Esophagus (tissue), 2 donors: ENCODE results near the gene KCNG3. TPM values are rescaled to one million over a fixed set of nuclear protein-coding genes. Genes with fewer than 3 reads are reported as not detected.
A peak's percentile ranks its signal among the peaks of the same experiment; 100 is the strongest.

Source experiments
- H3K27ac ChIP-seq, 2 donors: one replicate each; pipeline ENCODE4 v1.5.1; 2013; ENCODE audit warnings: low read depth in 2 of 2, mild to moderate bottlenecking in 2 of 2, inconsistent platforms in 1 of 2, low read length in 1 of 2, moderate library complexity in 1 of 2
- H3K27me3 ChIP-seq, 2 donors: one replicate each; pipeline ENCODE4 v1.6.1; 2013; ENCODE audit warnings: low read length in 2 of 2, control low read depth in 1 of 2, mild to moderate bottlenecking in 1 of 2; ENCODE audit not compliant: insufficient read depth in 2 of 2, control insufficient read depth in 1 of 2
- H3K36me3 ChIP-seq, 2 donors: one replicate each; pipeline ENCODE4 v1.6.1; 2013; ENCODE audit warnings: low read length in 1 of 2; ENCODE audit not compliant: control insufficient read depth in 2 of 2, insufficient read depth in 2 of 2
- H3K4me1 ChIP-seq, 2 donors: one replicate each; pipeline ENCODE4 v1.6.1; 2013; ENCODE audit warnings: low read length in 1 of 2; ENCODE audit not compliant: control insufficient read depth in 2 of 2, insufficient read depth in 2 of 2
- H3K4me3 ChIP-seq, 2 donors: one replicate each; pipeline ENCODE4 v1.5.1; 2013; ENCODE audit warnings: low read length in 2 of 2, mild to moderate bottlenecking in 2 of 2, low read depth in 1 of 2, moderate library complexity in 1 of 2
- H3K9me3 ChIP-seq, 2 donors: one replicate each; pipeline ENCODE4 v1.6.1; 2013; ENCODE audit warnings: mild to moderate bottlenecking in 2 of 2, low read depth in 1 of 2, low read length in 1 of 2, moderate library complexity in 1 of 2; ENCODE audit not compliant: control insufficient read depth in 2 of 2, insufficient read depth in 1 of 2
- WGBS, 2 donors: extraction: QIAGEN DNeasy Blood & Tissue Kit; methylation state at CpG; one replicate each; pipeline ENCODE4 v1.1.7; 2013; 5-methylcytosine and 5-hydroxymethylcytosine counted together
- polyA plus RNA-seq, 2 donors: library from polyadenylated mRNA; stranded (reverse); fragments of 200-250 nt; gene quantifications; one replicate each; pipeline ENCODE4 v1.2.3, GENCODE V29; 2013
- donor health status: healthy with polysubstance abuse.
- donor health status: Bipolar disorder and iron deficiency.

The KCNG3 gene
- under 1 TPM; 0.02 to 0.04 TPM for polyA plus RNA-seq

GRCh38 chr2:42493468-42494354, at the start of gene KCNG3:
KCNG3 (minus strand) TSS chr2:42493982; CDS start chr2:42493501, 481 bp downstream.
- H3K9me3 ChIP-seq = peaks cover 0 to 10% of the 10 kb centered on the region in 2 donors

GRCh38 chr2:42542871-42543270, 49.1 kb upstream of the KCNG3 start:
- Histone ChIP-seq H3K9me3 (no peaks in the 10 kb centered on the region), H3K4me1 (no peaks in the 10 kb centered on the region), H3K4me3 (no peak overlapping the region), H3K27me3 (no peaks in the 10 kb centered on the region), H3K36me3 (no peaks in the 10 kb centered on the region), H3K27ac (no peak overlapping the region)
- whole genome bisulfite sequencing, 2 donors = 86 to 89% methylated on average over 4 of the region's 4 CpGs

More at GRCh38 chr2:42493468-42494354, at the start of gene KCNG3:
- Histone ChIP-seq H3K4me1 (peaks cover 4 to 5% of the 10 kb centered on the region in 2 donors), H3K36me3 (no peaks in the 10 kb centered on the region), H3K4me3 (peak within 1 kb of the TSS; percentile 50 to 56), H3K27me3 (peaks cover 0 to 11% of the 10 kb centered on the region in 2 donors), H3K27ac (peak within 1 kb of the TSS in 1 of 2 donors; percentile 4)
- WGBS, 2 donors = 1 to 3% methylated on average over 52 to 123 of the region's 123 CpGs

- no peaks in the 10 kb centered on the region for H3K36me3 ChIP-seq
- no peak overlapping the region for H3K4me3 ChIP-seq
- no peaks in the 10 kb centered on the region for H3K9me3 ChIP-seq
- 94 to 95% methylated on average over 3 of the region's 3 CpGs for WGBS, 2 donors
- no peak overlapping the region for H3K27ac ChIP-seq
- H3K4me1 ChIP-seq = no peaks in the 10 kb centered on the region
- no peaks in the 10 kb centered on the region for H3K27me3 ChIP-seq
Observed at GRCh38 chr2:42537493-42537892, 43.7 kb upstream of the KCNG3 start.

DNA sequence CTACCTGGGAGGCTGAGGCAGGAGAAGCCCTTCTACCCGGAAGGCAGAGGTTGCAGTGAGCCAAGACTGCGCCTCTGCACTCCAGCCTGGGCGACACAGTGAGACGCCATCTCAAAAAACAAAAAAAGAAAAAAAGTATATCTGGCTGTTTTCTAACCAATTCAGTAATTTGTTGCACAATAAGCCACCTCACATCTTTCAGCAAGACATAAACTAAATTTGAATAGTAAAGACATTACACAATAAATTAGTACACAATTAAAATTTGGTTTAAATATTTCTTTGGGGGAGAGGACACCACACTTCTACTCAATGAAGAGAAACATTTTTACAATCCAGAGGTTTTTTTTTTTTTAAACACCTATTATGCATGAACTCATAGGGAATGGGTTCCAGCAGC, 38.6 kb upstream of the KCNG3 start:
- Histone ChIP-seq H3K9me3 (no peaks in the 10 kb centered on the region), H3K4me3 (no peak overlapping the region), H3K27me3 (no peaks in the 10 kb centered on the region), H3K27ac (no peak overlapping the region), H3K4me1 (no peaks in the 10 kb centered on the region), H3K36me3 (no peaks in the 10 kb centered on the region)
- 92 to 94% methylated on average over 4 of the region's 4 CpGs for WGBS, 2 donors

GRCh38 chr2:42523341-42523740, 29.6 kb upstream of the KCNG3 start:
- H3K9me3 ChIP-seq = no peaks in the 10 kb centered on the region
- no peaks in the 10 kb centered on the region for H3K4me1 ChIP-seq
- no peak overlapping the region for H3K4me3 ChIP-seq
- 75 to 76% methylated on average over 13 of the region's 13 CpGs for WGBS, 2 donors
- no peak overlapping the region for H3K27ac ChIP-seq
- H3K27me3 ChIP-seq = no peaks in the 10 kb centered on the region
- H3K36me3 ChIP-seq = no peaks in the 10 kb centered on the region

GRCh38 chr2:42522035-42522434, 28.3 kb upstream of the KCNG3 start:
- Histone ChIP-seq H3K27ac (no peak overlapping the region), H3K4me1 (no peaks in the 10 kb centered on the region), H3K4me3 (no peak overlapping the region), H3K27me3 (no peaks in the 10 kb centered on the region), H3K9me3 (no peaks in the 10 kb centered on the region), H3K36me3 (no peaks in the 10 kb centered on the region)
- WGBS, 2 donors = 65 to 85% methylated on average over 2 of the region's 2 CpGs

- H3K36me3 ChIP-seq = no peaks in the 10 kb centered on the region
- H3K4me3 ChIP-seq = no peak overlapping the region
- WGBS, 2 donors = 80 to 88% methylated on average over 8 of the region's 8 CpGs
- no peaks in the 10 kb centered on the region for H3K9me3 ChIP-seq
- no peaks in the 10 kb centered on the region for H3K4me1 ChIP-seq
- no peaks in the 10 kb centered on the region for H3K27me3 ChIP-seq
- no peak overlapping the region for H3K27ac ChIP-seq
Observed at GRCh38 chr2:42519624-42520023, 25.8 kb upstream of the KCNG3 start.

DNA sequence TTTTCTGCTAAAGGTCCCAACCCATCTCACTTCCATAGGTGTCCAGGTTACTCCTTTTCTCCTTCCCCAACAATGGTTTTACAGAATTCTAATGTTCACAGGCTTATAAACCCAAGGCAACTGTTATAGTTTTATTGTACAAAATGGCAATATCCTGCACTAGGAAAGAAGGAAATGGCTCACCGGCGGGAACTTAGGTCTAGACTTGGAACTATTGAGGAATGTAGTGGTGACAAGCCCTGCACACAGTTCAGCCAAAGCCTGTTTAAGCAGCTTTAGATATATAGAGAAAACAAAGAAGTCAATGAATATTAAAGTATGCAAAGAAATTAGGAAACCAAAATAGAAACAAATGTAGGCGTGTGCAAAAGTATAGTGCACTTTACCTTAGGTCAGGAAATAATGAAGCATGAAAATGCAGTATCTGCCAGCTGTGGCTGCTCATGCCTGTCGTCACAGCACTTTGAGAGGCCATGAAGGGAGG, 22.7 kb upstream of the KCNG3 start:
- Histone ChIP-seq H3K9me3 (no peaks in the 10 kb centered on the region), H3K27ac (no peak overlapping the region), H3K4me3 (no peak overlapping the region), H3K4me1 (no peaks in the 10 kb centered on the region), H3K36me3 (no peaks in the 10 kb centered on the region), H3K27me3 (no peaks in the 10 kb centered on the region)
- WGBS, 2 donors = 89 to 94% methylated on average over 4 of the region's 4 CpGs

DNA sequence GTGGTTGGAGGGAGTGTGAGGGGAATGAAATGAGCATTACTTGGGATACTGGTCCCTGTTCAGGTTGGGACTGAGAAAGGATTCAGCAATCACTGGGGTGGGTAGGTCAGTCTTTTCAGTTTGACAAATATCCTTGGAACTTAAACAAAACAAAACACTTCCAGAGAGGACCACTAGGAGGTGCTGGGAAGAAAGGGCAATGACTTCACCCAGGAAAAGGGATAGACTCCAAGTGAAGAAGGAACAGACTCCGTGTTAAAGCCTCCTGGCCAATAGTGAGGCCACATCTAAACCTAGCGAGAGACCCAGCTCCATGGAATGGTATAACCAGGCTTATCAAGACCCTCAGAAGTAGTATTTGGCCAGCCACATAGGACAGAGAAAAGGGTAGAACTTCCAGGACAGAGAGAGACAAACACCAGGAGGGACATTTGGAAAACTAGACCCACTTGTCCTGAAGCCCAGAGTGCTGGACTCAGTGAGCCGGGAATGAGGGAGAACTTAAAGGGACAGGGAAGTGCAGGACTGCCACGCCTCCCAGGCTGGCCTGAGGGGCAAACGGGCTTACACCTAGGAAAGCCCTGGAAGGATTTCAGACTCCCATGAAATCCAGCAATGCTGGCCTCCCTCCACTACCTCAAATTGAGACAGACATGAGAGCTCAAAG, 19.6 kb upstream of the KCNG3 start:
- no peaks in the 10 kb centered on the region for H3K9me3 ChIP-seq
- no peaks in the 10 kb centered on the region for H3K36me3 ChIP-seq
- H3K4me1 ChIP-seq = no peaks in the 10 kb centered on the region
- 58 to 61% methylated on average over 5 of the region's 5 CpGs for WGBS, 2 donors
- no peak overlapping the region for H3K4me3 ChIP-seq
- no peaks in the 10 kb centered on the region for H3K27me3 ChIP-seq
- H3K27ac ChIP-seq = no peak overlapping the region
